GM21381 (cell line): ENCODE data around the gene JOSD2.

Experiments used
- ATAC-seq: cut with Tn5 transposase; IDR thresholded peaks from one replicate; pipeline ENCODE4 v1.9.1; 2021; ENCODE audit warnings: mild to moderate bottlenecking, moderate library complexity; ENCODE audit not compliant: unreplicated experiment

JOSD2 gene

DNA sequence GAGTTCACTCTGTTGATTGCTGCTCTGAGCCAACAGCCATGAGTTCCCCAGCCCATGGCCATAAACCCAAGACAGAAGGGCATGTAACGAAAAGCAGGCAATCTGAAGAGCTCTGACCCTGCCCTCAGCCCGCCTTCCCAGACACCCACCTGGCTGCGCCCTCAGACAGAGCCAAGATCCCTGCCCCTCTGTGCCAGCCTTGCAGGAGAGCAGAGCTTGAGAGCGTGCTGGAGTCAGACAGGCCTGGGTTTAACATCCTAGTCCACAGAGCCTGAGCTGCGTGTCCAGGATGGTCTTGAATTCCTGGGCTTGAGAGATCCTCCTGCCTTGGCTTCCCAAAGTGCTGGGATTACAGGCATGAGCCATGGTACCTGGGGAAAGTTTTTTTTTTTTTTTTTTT lies 53.7 kb downstream of the JOSD2 start:
- ATAC-seq, result no peak
